Testis (tissue), 2 donors: ENCODE data around the gene ITGB8.

ENCODE experiments used
- POLR2A ChIP-seq: fragments of 450-650 bp; IDR thresholded peaks from one replicate; pipeline ENCODE4 v1.6.1; 2017; ENCODE audit warnings: antibody characterized with exemption, mild to moderate bottlenecking, moderate library complexity
- TF ChIP-seq, protein P1 (sequence below), 3 experiments: fragments of 450-650 bp in 2 of 3; fragments of 200-600 bp in 1 of 3; sonication (generic) in 1 of 3; IDR thresholded peaks; one replicate each; pipeline ENCODE4 v1.5.1; 2016 to 2019; ENCODE audit warnings: antibody characterized with exemption in 3 of 3, mild to moderate bottlenecking in 2 of 3, moderate library complexity in 1 of 3

GRCh38 chr7:20296901-20297300 is 33.8 kb upstream of the ITGB8 start:
- TF ChIP-seq, protein P1, sequence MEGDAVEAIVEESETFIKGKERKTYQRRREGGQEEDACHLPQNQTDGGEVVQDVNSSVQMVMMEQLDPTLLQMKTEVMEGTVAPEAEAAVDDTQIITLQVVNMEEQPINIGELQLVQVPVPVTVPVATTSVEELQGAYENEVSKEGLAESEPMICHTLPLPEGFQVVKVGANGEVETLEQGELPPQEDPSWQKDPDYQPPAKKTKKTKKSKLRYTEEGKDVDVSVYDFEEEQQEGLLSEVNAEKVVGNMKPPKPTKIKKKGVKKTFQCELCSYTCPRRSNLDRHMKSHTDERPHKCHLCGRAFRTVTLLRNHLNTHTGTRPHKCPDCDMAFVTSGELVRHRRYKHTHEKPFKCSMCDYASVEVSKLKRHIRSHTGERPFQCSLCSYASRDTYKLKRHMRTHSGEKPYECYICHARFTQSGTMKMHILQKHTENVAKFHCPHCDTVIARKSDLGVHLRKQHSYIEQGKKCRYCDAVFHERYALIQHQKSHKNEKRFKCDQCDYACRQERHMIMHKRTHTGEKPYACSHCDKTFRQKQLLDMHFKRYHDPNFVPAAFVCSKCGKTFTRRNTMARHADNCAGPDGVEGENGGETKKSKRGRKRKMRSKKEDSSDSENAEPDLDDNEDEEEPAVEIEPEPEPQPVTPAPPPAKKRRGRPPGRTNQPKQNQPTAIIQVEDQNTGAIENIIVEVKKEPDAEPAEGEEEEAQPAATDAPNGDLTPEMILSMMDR (IDR thresholded peaks at IDR 0.05) = no peak
- TF ChIP-seq POLR2A = no peak
